MM.1S (cell line): ENCODE results near the gene EI24.
"Not testable (repeated sequence)": the region's sequence is repeated elsewhere in the genome, so short reads cannot be mapped to it uniquely, and the experiment has no call there.

ENCODE experiments used
- DNase-seq: peaks from one replicate; pipeline ENCODE4 v3.0.0-alpha.2; 2015
- H2AFZ ChIP-seq: fragments of 300-600 bp; sonication (generic); 2 replicates; pipeline ENCODE4 v1.6.0; 2016; ENCODE audit warnings: antibody characterized with exemption, low read length
- H3F3A ChIP-seq: fragments of 300-600 bp; sonication (generic); 2 replicates; pipeline ENCODE4 v1.6.1; 2016; ENCODE audit warnings: mild to moderate bottlenecking, antibody characterized with exemption, low read length, moderate library complexity, mixed read lengths; ENCODE audit not compliant: insufficient read depth
- H3K27ac ChIP-seq: fragments of 300-600 bp; sonication (generic); 2 replicates; pipeline ENCODE4 v1.5.1; 2016; ENCODE audit warnings: mild to moderate bottlenecking, low read length
- H3K27me3 ChIP-seq: fragments of 300-600 bp; sonication (generic); replicated peaks from 2 replicates; pipeline ENCODE4 v1.6.0; 2016; ENCODE audit warnings: low read length; ENCODE audit not compliant: insufficient read depth
- H3K36me3 ChIP-seq: fragments of 300-600 bp; sonication (generic); replicated peaks from 2 replicates; pipeline ENCODE4 v1.6.1; 2016; ENCODE audit warnings: mild to moderate bottlenecking, low read length, mixed read lengths; ENCODE audit not compliant: insufficient read depth
- H3K4me1 ChIP-seq: fragments of 300-600 bp; sonication (generic); 2 replicates; pipeline ENCODE4 v1.6.1; 2016; ENCODE audit warnings: low read length, mixed read lengths
- H3K4me2 ChIP-seq: fragments of 300-600 bp; sonication (generic); 2 replicates; pipeline ENCODE4 v1.6.0; 2016; ENCODE audit warnings: low read depth, low read length
- H3K4me3 ChIP-seq: fragments of 300-600 bp; sonication (generic); 2 replicates; pipeline ENCODE4 v1.5.1; 2016; ENCODE audit warnings: low read length, mixed read lengths
- H3K79me2 ChIP-seq: fragments of 300-600 bp; sonication (generic); 2 replicates; pipeline ENCODE4 v1.6.1; 2016; ENCODE audit warnings: mixed run types, low read length, mixed read lengths
- H3K9ac ChIP-seq: fragments of 300-600 bp; sonication (generic); 2 replicates; pipeline ENCODE4 v1.6.1; 2016; ENCODE audit warnings: low read length, mixed read lengths
- H3K9me2 ChIP-seq: fragments of 300-600 bp; sonication (generic); replicated peaks from 2 replicates; pipeline ENCODE4 v1.6.1; 2016; ENCODE audit warnings: mild to moderate bottlenecking, low read length, mixed read lengths; ENCODE audit not compliant: insufficient read depth
- H3K9me3 ChIP-seq: fragments of 300-600 bp; sonication (generic); replicated peaks from 2 replicates; pipeline ENCODE4 v1.6.1; 2016; ENCODE audit warnings: mild to moderate bottlenecking, low read length, mixed read lengths; ENCODE audit not compliant: insufficient read depth
- H4K20me1 ChIP-seq: fragments of 300-600 bp; sonication (generic); 2 replicates; pipeline ENCODE4 v1.6.1; 2016; ENCODE audit warnings: mild to moderate bottlenecking, low read length, moderate library complexity, mixed read lengths; ENCODE audit not compliant: insufficient read depth
- EZH2 ChIP-seq: fragments of 300-600 bp; sonication (generic); optimal IDR thresholded peaks from 2 replicates; pipeline ENCODE3; 2017; ENCODE audit warnings: low read depth, mild to moderate bottlenecking, antibody characterized with exemption, low read length, mixed read lengths
- EZH2phosphoT487 ChIP-seq: fragments of 300-600 bp; sonication (generic); IDR thresholded peaks from 2 replicates; pipeline ENCODE4 v1.6.1; 2018; ENCODE audit warnings: antibody characterized with exemption, low read length
- TF ChIP-seq, protein P1 (sequence below): fragments of 300-600 bp; sonication (generic); IDR thresholded peaks from 2 replicates; pipeline ENCODE4 v1.5.1; 2016; ENCODE audit warnings: antibody characterized with exemption, low read length, mixed read lengths

The EI24 gene

DNA sequence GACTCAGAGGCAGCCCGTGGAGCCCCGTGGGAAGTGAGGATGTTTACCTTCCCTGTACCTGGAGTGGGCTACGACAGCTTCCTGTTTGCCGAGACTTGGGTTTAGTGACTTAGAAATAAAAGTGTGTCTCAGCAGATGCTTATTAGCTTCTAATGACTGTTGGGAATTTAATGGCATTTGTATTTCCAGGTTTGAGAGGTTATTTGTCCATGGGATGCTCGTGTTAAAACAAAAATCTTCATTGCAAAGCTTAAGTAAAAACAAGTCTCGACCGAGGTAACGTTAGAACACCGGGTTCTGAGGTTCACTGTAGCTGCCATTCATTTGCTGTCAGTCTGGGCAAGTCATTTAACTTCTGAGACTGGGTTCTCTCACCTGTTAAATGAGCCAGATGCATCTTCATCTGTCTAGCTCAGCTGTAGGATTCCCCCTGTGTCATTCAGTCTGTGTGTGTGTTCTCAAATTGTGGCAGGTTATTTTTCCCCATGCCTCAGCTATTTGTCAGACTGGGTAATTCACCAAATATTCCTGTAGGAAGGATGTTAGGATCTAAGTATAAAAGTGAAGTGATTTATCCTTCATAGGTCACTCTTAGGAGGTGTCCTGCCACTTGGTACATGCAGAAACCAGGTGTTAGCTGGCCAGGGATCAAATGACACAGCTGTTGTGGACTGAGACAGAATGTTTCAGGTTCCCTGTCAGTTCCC is 791 bp downstream of the EI24 start:
- Histone ChIP-seq H3K9ac (peak overlapping the region; percentile 99), H3K4me3 (peak overlapping the region; percentile 99), H3K4me1 (peaks cover 11% of the 10 kb centered on the region), H3F3A (0 out of 2 replicates have a peak, but pooled peaks cover 3% of the 10 kb centered on the region), H3K9me2 (no peaks in the 10 kb centered on the region), H3K27ac (peak overlapping the region; percentile 60), H3K79me2 (peaks cover 37% of the 10 kb centered on the region), H3K4me2 (peak overlapping the region; percentile 91), H3K9me3 (no peaks in the 10 kb centered on the region), H4K20me1 (no peaks in the 10 kb centered on the region), H2AFZ (peak overlapping the region; percentile 90), H3K27me3 (no peaks in the 10 kb centered on the region), H3K36me3 (peaks cover 6% of the 10 kb centered on the region)
- peak; percentile 23 for DNase-seq
- TF ChIP-seq EZH2 (no peak), EZH2phosphoT487 (no peak)
- TF ChIP-seq, protein P1, sequence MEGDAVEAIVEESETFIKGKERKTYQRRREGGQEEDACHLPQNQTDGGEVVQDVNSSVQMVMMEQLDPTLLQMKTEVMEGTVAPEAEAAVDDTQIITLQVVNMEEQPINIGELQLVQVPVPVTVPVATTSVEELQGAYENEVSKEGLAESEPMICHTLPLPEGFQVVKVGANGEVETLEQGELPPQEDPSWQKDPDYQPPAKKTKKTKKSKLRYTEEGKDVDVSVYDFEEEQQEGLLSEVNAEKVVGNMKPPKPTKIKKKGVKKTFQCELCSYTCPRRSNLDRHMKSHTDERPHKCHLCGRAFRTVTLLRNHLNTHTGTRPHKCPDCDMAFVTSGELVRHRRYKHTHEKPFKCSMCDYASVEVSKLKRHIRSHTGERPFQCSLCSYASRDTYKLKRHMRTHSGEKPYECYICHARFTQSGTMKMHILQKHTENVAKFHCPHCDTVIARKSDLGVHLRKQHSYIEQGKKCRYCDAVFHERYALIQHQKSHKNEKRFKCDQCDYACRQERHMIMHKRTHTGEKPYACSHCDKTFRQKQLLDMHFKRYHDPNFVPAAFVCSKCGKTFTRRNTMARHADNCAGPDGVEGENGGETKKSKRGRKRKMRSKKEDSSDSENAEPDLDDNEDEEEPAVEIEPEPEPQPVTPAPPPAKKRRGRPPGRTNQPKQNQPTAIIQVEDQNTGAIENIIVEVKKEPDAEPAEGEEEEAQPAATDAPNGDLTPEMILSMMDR: no peak

DNA sequence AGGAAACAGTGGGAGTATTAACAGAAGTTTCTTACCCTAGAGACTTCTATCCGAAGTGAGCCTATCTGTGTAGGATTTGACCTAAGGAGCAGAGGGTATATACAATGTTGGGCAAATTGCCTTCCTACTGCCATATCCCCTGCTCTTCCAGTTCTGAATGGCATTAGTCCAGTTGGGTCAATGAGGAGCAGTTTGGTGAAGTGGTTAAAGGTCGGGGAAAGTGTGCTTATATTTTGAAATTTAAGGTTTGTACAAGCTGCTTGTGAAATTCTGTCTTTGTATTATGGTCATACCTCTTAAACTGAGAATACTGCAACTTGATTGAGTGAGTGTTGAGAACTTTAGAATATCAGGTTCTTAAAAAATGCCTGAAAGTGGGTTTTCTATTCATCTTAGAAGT is 1.7 kb downstream of the EI24 start:
- Histone ChIP-seq H3K4me3 (no peak overlapping the region), H2AFZ (no peak overlapping the region), H3K9ac (no peak overlapping the region), H3K36me3 (peaks cover 12% of the 10 kb centered on the region), H3K4me2 (peak overlapping the region; percentile 91; the same call in 1 of the 2 replicates), H4K20me1 (no peaks in the 10 kb centered on the region), H3K27me3 (no peaks in the 10 kb centered on the region), H3K9me2 (no peaks in the 10 kb centered on the region), H3K9me3 (no peaks in the 10 kb centered on the region), H3F3A (0 out of 2 replicates have a peak, but pooled peaks cover 3% of the 10 kb centered on the region), H3K4me1 (peaks cover 11% of the 10 kb centered on the region), H3K27ac (no peak overlapping the region), H3K79me2 (peaks cover 37% of the 10 kb centered on the region)
- no peak for DNase-seq
- TF ChIP-seq EZH2phosphoT487 (no peak), EZH2 (no peak)
- TF ChIP-seq, protein P1: no peak

DNA sequence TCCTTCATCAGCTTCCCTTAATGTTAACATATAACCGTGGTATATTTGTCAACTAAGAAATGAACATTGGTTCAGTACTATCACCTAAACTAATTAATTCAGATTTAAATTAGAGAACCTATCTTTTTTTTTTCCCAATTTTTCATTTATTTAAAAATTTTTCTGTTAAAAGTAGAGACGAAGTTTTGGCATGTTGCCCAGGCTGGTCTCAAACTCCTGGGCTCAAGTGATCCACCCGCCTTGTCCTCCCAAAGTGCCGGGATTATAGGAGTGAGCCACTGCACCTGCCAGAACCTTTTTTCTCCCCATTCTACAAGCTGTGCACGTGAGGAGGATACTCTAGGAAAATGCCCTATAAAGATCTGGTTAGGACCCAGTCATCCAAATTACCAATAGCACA is 3.6 kb downstream of the EI24 start:
- H3K9me3 ChIP-seq: no peaks in the 10 kb centered on the region
- H3K9ac ChIP-seq: no peak overlapping the region
- TF ChIP-seq, protein P1: no peak
- TF ChIP-seq EZH2 (no peak), EZH2phosphoT487 (no peak)
- H3K36me3 ChIP-seq: peaks cover 15% of the 10 kb centered on the region
- no peak overlapping the region for H2AFZ ChIP-seq
- H4K20me1 ChIP-seq: no peaks in the 10 kb centered on the region
- no peak overlapping the region for H3K27ac ChIP-seq
- no peaks in the 10 kb centered on the region for H3K27me3 ChIP-seq
- DNase-seq: no peak
- 0 out of 2 replicates have a peak, but pooled peaks cover 3% of the 10 kb centered on the region for H3F3A ChIP-seq
- H3K4me1 ChIP-seq: peaks cover 14% of the 10 kb centered on the region
- no peak overlapping the region for H3K4me2 ChIP-seq
- no peak overlapping the region for H3K4me3 ChIP-seq
- H3K79me2 ChIP-seq: peaks cover 37% of the 10 kb centered on the region
- no peaks in the 10 kb centered on the region for H3K9me2 ChIP-seq

DNA sequence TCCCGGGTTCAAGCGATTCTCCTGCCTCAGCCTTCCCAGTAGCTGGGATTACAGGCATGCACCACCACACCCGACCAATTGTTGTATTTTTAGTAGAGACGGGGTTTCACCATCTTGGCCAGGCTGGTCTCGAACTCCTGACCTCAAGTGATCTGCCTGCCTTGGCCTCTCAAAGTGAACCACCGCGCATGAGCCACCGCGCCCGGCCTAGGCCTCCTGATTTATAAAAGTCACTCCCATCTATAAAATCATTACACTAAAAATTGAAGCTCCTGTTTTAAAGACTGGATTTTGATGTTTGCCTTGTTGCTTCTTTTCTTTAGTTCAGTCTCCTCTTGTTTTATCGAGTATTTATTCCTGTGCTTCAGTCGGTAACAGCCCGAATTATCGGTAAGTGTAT is 7.9 kb downstream of the EI24 start:
- H2AFZ ChIP-seq, H3K9ac ChIP-seq, H3K27ac ChIP-seq, H3K9me2 ChIP-seq, H3F3A ChIP-seq, H4K20me1 ChIP-seq, H3K27me3 ChIP-seq, H3K9me3 ChIP-seq, H3K4me3 ChIP-seq, H3K4me2 ChIP-seq, DNase-seq: not testable (repeated sequence)
- H3K36me3 ChIP-seq: peaks cover 24% of the 10 kb centered on the region
- peaks cover 12% of the 10 kb centered on the region for H3K4me1 ChIP-seq
- H3K79me2 ChIP-seq: peaks cover 11% of the 10 kb centered on the region; the same call in 1 of the 2 replicates
